ENCODE measurements around the gene PDGFA.

DNA sequence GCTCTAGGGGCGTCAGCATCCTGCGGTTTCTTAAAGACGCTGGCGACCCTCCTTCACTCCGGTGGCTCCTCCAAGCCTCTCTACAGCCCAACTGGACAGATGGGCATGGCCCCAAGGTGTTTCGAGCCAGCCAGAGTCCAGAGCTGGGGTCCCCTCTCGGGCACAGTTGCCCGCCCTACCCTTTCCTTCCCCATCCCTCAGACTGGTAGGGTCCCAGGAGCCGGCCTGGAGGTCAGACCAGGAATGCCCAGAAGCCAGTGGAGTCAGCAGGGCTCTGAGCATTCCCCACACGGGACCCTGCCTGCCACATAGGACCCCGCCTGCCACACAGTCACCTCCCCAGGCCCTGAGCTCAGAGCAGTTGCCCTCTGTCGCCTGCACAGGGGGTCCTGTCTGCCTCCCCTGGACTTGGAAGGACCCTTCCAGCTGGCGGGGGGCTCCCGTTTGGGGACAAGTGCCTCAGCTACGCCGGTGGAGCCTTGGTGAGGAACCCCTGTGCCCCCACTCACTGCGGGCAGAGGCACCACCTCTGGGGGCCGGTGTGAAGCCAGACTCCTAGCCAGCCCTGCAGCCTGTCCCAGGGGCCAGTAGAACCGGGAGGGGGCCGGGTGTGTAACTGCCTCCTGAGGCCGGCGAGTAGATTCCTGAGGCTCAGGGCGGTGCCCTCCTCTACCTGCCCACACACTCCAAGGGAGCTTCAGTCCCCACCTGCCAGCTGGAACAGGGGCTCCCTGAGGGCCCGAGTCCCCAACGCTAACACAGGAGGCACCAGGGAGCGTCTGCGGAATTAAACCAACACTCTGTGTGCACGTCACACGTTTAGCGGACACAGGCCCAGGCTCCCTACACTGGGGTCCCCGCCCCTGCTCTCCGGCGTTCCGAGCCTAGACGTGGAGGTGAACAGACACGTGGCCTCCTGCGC, 19.4 kb upstream of the PDGFA start:
- no peak for TF ChIP-seq POLR2AphosphoS5 (IDR thresholded peaks at IDR 0.05; ENCODE audit: borderline replicate concordance, low read depth, low read length)
- TF ChIP-seq EZH2 (IDR thresholded peaks at IDR 0.05): no peak

Measured in SK-N-MC (cell line).